ENCODE results near the gene DTNBP1.
A peak's percentile ranks its signal among the peaks of the same experiment; 100 is the strongest.

The DTNBP1 gene

GRCh38 chr6:15594512-15595259, 68.1 kb downstream of the DTNBP1 start:
- DNase-seq (ENCODE audit: extremely low read depth in 1 of 2, low read depth in 1 of 2), result no peak

GRCh38 chr6:15593798-15594197, 69.0 kb downstream of the DTNBP1 start:
- no peak for DNase-seq (ENCODE audit: extremely low read depth in 1 of 2, low read depth in 1 of 2)

GRCh38 chr6:15592610-15593009, 70.2 kb downstream of the DTNBP1 start:
- DNase-seq (ENCODE audit: extremely low read depth in 1 of 2, low read depth in 1 of 2), result no peak

GRCh38 chr6:15588971-15589634, 73.7 kb downstream of the DTNBP1 start:
- peak in 1 of 2 donors; percentile 46 for DNase-seq (ENCODE audit: extremely low read depth in 1 of 2, low read depth in 1 of 2)

- peak in 1 of 2 donors; percentile 2 for DNase-seq (ENCODE audit: extremely low read depth in 1 of 2, low read depth in 1 of 2)
Measured at GRCh38 chr6:15586503-15586902, 76.3 kb downstream of the DTNBP1 start.

GRCh38 chr6:15585760-15586214, 77.0 kb downstream of the DTNBP1 start:
- no peak for DNase-seq (ENCODE audit: extremely low read depth in 1 of 2, low read depth in 1 of 2)

- no peak for DNase-seq (ENCODE audit: extremely low read depth in 1 of 2, low read depth in 1 of 2)
Measured at GRCh38 chr6:15582499-15582898, 80.3 kb downstream of the DTNBP1 start.

GRCh38 chr6:15581751-15582150, 81.1 kb downstream of the DTNBP1 start:
- no peak for DNase-seq (ENCODE audit: extremely low read depth in 1 of 2, low read depth in 1 of 2)

- DNase-seq (ENCODE audit: extremely low read depth in 1 of 2, low read depth in 1 of 2), result no peak
Measured at GRCh38 chr6:15580326-15580725, 82.5 kb downstream of the DTNBP1 start.

GRCh38 chr6:15578716-15579391, 84.0 kb downstream of the DTNBP1 start:
- no peak for DNase-seq (ENCODE audit: extremely low read depth in 1 of 2, low read depth in 1 of 2)

- no peak for DNase-seq (ENCODE audit: extremely low read depth in 1 of 2, low read depth in 1 of 2)
Measured at GRCh38 chr6:15577550-15578171, 85.2 kb downstream of the DTNBP1 start.

GRCh38 chr6:15577106-15577505, 85.7 kb downstream of the DTNBP1 start:
- DNase-seq (ENCODE audit: extremely low read depth in 1 of 2, low read depth in 1 of 2), result no peak

GRCh38 chr6:15575357-15576033, 87.3 kb downstream of the DTNBP1 start:
- no peak for DNase-seq (ENCODE audit: extremely low read depth in 1 of 2, low read depth in 1 of 2)

GRCh38 chr6:15574486-15574885, 88.3 kb downstream of the DTNBP1 start:
- no peak for DNase-seq (ENCODE audit: extremely low read depth in 1 of 2, low read depth in 1 of 2)

GRCh38 chr6:15574023-15574422, 88.8 kb downstream of the DTNBP1 start:
- DNase-seq (ENCODE audit: extremely low read depth in 1 of 2, low read depth in 1 of 2), result no peak

- no peak for DNase-seq (ENCODE audit: extremely low read depth in 1 of 2, low read depth in 1 of 2)
Measured at GRCh38 chr6:15573384-15573783, 89.4 kb downstream of the DTNBP1 start.

- DNase-seq (ENCODE audit: extremely low read depth in 1 of 2, low read depth in 1 of 2), result no peak
Measured at GRCh38 chr6:15572296-15573016, 90.4 kb downstream of the DTNBP1 start.

- no peak for DNase-seq (ENCODE audit: extremely low read depth in 1 of 2, low read depth in 1 of 2)
Measured at GRCh38 chr6:15570171-15570570, 92.7 kb downstream of the DTNBP1 start.

- no peak for DNase-seq (ENCODE audit: extremely low read depth in 1 of 2, low read depth in 1 of 2)
Measured at GRCh38 chr6:15569035-15569995, 93.5 kb downstream of the DTNBP1 start.

All from stimulated activated CD8-positive, alpha-beta memory T cell treated with anti-CD3 and anti-CD28 coated beads, Interleukin-7, amount 100 ng/mL, for 48 hours (primary cell).